Tongue (tissue), 2 donors: ENCODE measurements around the gene NAALADL2. TPM values are rescaled to one million over a fixed set of nuclear protein-coding genes. Genes with fewer than 3 reads are reported as not detected.

ENCODE experiments used
- DNase-seq: peaks from one replicate; pipeline ENCODE4 v3.0.0-alpha.2; 2015
- total RNA-seq: library from RNA; depleted of rRNA; stranded (reverse); fragments of >200 nt; gene quantifications from one replicate; pipeline ENCODE4 v1.2.3, GENCODE V29; 2014

Gene NAALADL2
- 76.0 TPM for total RNA-seq

- peak; percentile 4 for DNase-seq
These were observed at the start of gene NAALADL2 for GRCh38 chr3:174859114-174859735. NAALADL2 (plus strand) TSS chr3:174859334.

GRCh38 chr3:174810254-174810653, 48.9 kb upstream of the NAALADL2 start:
- no peak for DNase-seq

- no peak for DNase-seq
These were observed 46.8 kb upstream of the NAALADL2 start for GRCh38 chr3:174812172-174812862.

GRCh38 chr3:174815750-174816149, 43.4 kb upstream of the NAALADL2 start:
- DNase-seq: no peak

- DNase-seq: no peak
These were observed 38.2 kb upstream of the NAALADL2 start for GRCh38 chr3:174820885-174821284.

GRCh38 chr3:174821477-174821876, 37.7 kb upstream of the NAALADL2 start:
- DNase-seq: peak; percentile 16

GRCh38 chr3:174822320-174822719, 36.8 kb upstream of the NAALADL2 start:
- no peak for DNase-seq

GRCh38 chr3:174826069-174826468, 33.1 kb upstream of the NAALADL2 start:
- DNase-seq: no peak

GRCh38 chr3:174844746-174845145, 14.4 kb upstream of the NAALADL2 start:
- DNase-seq: no peak

- no peak for DNase-seq
These were observed 13.1 kb upstream of the NAALADL2 start for GRCh38 chr3:174846055-174846454.

GRCh38 chr3:174854987-174855386, 4.1 kb upstream of the NAALADL2 start:
- no peak for DNase-seq

- no peak for DNase-seq
These were observed 1.8 kb upstream of the NAALADL2 start for GRCh38 chr3:174857301-174857700.

- no peak for DNase-seq
These were observed 781 bp upstream of the NAALADL2 start for GRCh38 chr3:174858353-174858752.

GRCh38 chr3:174859756-174860155, 622 bp downstream of the NAALADL2 start:
- no peak for DNase-seq

GRCh38 chr3:174862101-174862500, 3.0 kb downstream of the NAALADL2 start:
- no peak for DNase-seq

GRCh38 chr3:174862666-174863065, 3.5 kb downstream of the NAALADL2 start:
- DNase-seq: peak; percentile 17

- DNase-seq: peak; percentile 58
These were observed 4.4 kb downstream of the NAALADL2 start for GRCh38 chr3:174863488-174863887.

- peak; percentile 55 for DNase-seq
These were observed 10.3 kb downstream of the NAALADL2 start for GRCh38 chr3:174869448-174869847.

- DNase-seq: no peak
These were observed 14.9 kb downstream of the NAALADL2 start for GRCh38 chr3:174873832-174874657.

- no peak for DNase-seq
These were observed 23.7 kb downstream of the NAALADL2 start for GRCh38 chr3:174882789-174883188.

GRCh38 chr3:174883881-174884675, 24.9 kb downstream of the NAALADL2 start:
- DNase-seq: no peak
